ENCODE results near the gene GMFB. TPM values are rescaled to one million over a fixed set of nuclear protein-coding genes. Genes with fewer than 3 reads are reported as not detected.

Gene GMFB
- total RNA-seq, 1 experiment from 2014 or later = 79.2 TPM

- no peak overlapping the region for H4K5ac ChIP-seq (ENCODE audit: insufficient read length, low read depth, low read length)
- DNase-seq = no peak
- no peak overlapping the region for H2BK12ac ChIP-seq (ENCODE audit: insufficient read length, low read depth, low read length)
- no peak overlapping the region for H4K91ac ChIP-seq (ENCODE audit: insufficient read length, low read depth, low read length)
- H3K56ac ChIP-seq (ENCODE audit: insufficient read length, low read depth, low read length) = no peak overlapping the region
- H3K23me2 ChIP-seq (ENCODE audit: insufficient read length, low read depth, low read length, poor library complexity, severe bottlenecking) = no peaks in the 10 kb centered on the region
- no peak overlapping the region for H3K9ac ChIP-seq (ENCODE audit: extremely low read depth, insufficient read length, low read length)
- no peak overlapping the region for H2BK5ac ChIP-seq (ENCODE audit: insufficient read length, low read length)
- TF ChIP-seq CTCF (conservative IDR thresholded peaks at IDR 0.05) = no peak
- H3T11ph ChIP-seq (ENCODE audit: low read length) = no peak overlapping the region
- no peak overlapping the region for H3K18ac ChIP-seq (ENCODE audit: insufficient read length, low read depth, low read length)
- H3K4me1 ChIP-seq (ENCODE audit: insufficient read depth, low read length) = no peaks in the 10 kb centered on the region
- Mint-ChIP-seq H3K36me3 (ENCODE audit: insufficient read depth in 1 of 3, low read depth in 3 of 3) (peaks cover 9 to 48% (median 44%) of the 10 kb centered on the region in 3 experiments; a peak in 6 of 7 replicates), H3K4me1 (peaks cover 0 to under 1% of the 10 kb centered on the region in 2 experiments; a peak in 1 of 4 replicates), H3K27ac (peak overlapping the region in 1 of 3 experiments; percentile 13; a peak in 1 of 7 replicates), H3K9me3 (no peaks in the 10 kb centered on the region), H3K27me3 (ENCODE audit: low read depth) (no peaks in the 10 kb centered on the region), H3K4me3 (no peak overlapping the region)
- H2BK120ac ChIP-seq (ENCODE audit: low read depth, low read length, poor library complexity, severe bottlenecking) = no peak overlapping the region
- no peaks in the 10 kb centered on the region for H3K9me3 ChIP-seq (ENCODE audit: control insufficient read depth, low read depth, low read length)
- no peak overlapping the region for H3K4ac ChIP-seq (ENCODE audit: low read depth, low read length)
- no peaks in the 10 kb centered on the region for H4K20me1 ChIP-seq (ENCODE audit: control insufficient read depth, insufficient read depth, insufficient read length)
- H3K27me3 ChIP-seq (ENCODE audit: insufficient read depth, low read length) = no peaks in the 10 kb centered on the region
- no peak overlapping the region for H4K8ac ChIP-seq (replicated peaks; ENCODE audit: insufficient read length, low read depth, low read length)
- H2BK15ac ChIP-seq (ENCODE audit: low read depth, low read length) = no peak overlapping the region
- no peak overlapping the region for H2BK20ac ChIP-seq (ENCODE audit: low read depth, low read length, poor library complexity, severe bottlenecking)
- no peak overlapping the region for H3K23ac ChIP-seq (ENCODE audit: insufficient read length, low read depth, low read length)
- no peak overlapping the region for H3K4me2 ChIP-seq (ENCODE audit: insufficient read depth, insufficient read length, low read length)
- H3K27ac ChIP-seq (ENCODE audit: insufficient read length, low read depth, low read length) = no peak overlapping the region
- H3K14ac ChIP-seq (ENCODE audit: insufficient read depth, low read length) = no peak overlapping the region
- no peak overlapping the region for H2AFZ ChIP-seq (ENCODE audit: low read length)
- peaks cover 3% of the 10 kb centered on the region for H3K79me1 ChIP-seq (ENCODE audit: insufficient read depth, low read depth, low read length, poor library complexity, severe bottlenecking)
- WGBS (ENCODE audit: extremely low coverage, insufficient read length, low lambda C conversion rate) = no CpG with 5 or more reads among the region's 3 CpGs
- peaks cover 3% of the 10 kb centered on the region for H3K79me2 ChIP-seq (ENCODE audit: insufficient read depth, low read length)
- H2AK5ac ChIP-seq (ENCODE audit: insufficient read length, low read length) = no peak overlapping the region
Observed at GRCh38 chr14:54478636-54479215, 10.1 kb downstream of the GMFB start.
